HEK293T (cell line): ENCODE results near the gene ARHGEF2.

Experiments
- ARNT ChIP-seq: fragments of 450-650 bp; IDR thresholded peaks from 2 replicates; pipeline ENCODE4 v1.6.1; 2017; ENCODE audit warnings: mild to moderate bottlenecking
- CTBP1 ChIP-seq: fragments of 450-650 bp; IDR thresholded peaks from 2 replicates; pipeline ENCODE4 v1.6.1; 2016; ENCODE audit warnings: borderline replicate concordance
- ELF4 ChIP-seq: fragments of 450-650 bp; IDR thresholded peaks from 2 replicates; pipeline ENCODE4 v1.6.1; 2017; ENCODE audit warnings: antibody characterized with exemption
- FOXA1 ChIP-seq: fragments of 450-650 bp; IDR thresholded peaks from 2 replicates; pipeline ENCODE4 v1.6.1; 2016; ENCODE audit warnings: mild to moderate bottlenecking
- FOXK2 ChIP-seq: fragments of 450-650 bp; IDR thresholded peaks from 2 replicates; pipeline ENCODE4 v1.6.1; 2016; ENCODE audit warnings: mild to moderate bottlenecking
- FOXM1 ChIP-seq: fragments of 450-650 bp; IDR thresholded peaks from 2 replicates; pipeline ENCODE4 v1.6.1; 2017; ENCODE audit warnings: mild to moderate bottlenecking, borderline replicate concordance
- HDGF ChIP-seq: fragments of 450-650 bp; IDR thresholded peaks from 2 replicates; pipeline ENCODE4 v1.6.1; 2017; ENCODE audit warnings: antibody characterized with exemption, borderline replicate concordance
- L3MBTL2 ChIP-seq: fragments of 450-650 bp; conservative IDR thresholded peaks from 2 replicates; pipeline ENCODE4 v1.6.1; 2016; ENCODE audit warnings: mild to moderate bottlenecking
- NFRKB ChIP-seq: fragments of 450-650 bp; IDR thresholded peaks from 2 replicates; pipeline ENCODE4 v1.6.1; 2016; ENCODE audit warnings: mild to moderate bottlenecking, moderate library complexity
- SP1 ChIP-seq: fragments of 450-650 bp; IDR thresholded peaks from 2 replicates; pipeline ENCODE4 v1.6.1; 2017
- SUZ12 ChIP-seq: fragments of 450-650 bp; IDR thresholded peaks from 2 replicates; pipeline ENCODE4 v1.6.1; 2016; ENCODE audit warnings: mild to moderate bottlenecking
- ZNF384 ChIP-seq: fragments of 450-650 bp; IDR thresholded peaks from 2 replicates; pipeline ENCODE4 v1.6.1; 2016

DNA sequence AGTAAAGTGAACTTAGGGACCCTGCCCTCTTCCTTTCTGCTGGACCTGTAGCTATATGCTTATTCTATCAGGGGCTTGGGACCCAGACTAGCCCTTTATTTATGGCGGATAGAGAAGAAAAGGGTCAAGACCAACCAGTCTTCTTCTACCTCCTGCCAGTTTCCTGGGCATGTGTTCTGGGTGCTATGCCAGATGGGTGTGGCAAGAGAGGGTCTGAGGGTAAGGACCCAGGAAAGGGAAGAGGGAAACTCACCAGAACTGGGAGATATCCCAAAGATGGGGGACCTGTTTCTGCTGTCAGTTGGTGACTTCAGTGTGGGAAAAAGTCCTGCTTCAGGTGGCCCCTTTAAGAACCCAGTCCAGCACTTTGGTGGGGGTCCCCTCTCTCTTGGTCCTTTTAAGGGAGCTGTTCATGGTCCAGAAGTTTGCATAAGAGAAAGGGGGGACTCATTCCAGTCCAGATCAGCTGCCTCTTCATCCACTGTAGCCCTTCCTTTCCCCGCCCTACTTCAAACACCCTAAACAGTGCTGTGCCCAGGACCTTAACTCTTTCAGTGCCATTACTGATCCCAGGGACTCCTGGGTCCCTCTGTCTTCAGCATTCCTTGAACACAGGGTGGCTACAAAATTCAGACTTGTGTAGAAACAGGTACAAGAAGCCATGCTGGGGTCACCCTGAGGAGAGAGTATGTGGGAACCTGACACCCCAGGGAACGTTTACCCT, 24.0 kb upstream of the ARHGEF2 start:
- no peak for TF ChIP-seq ZNF384
- TF ChIP-seq SP1, result no peak
- TF ChIP-seq FOXA1, result no peak
- no peak for TF ChIP-seq HDGF
- TF ChIP-seq L3MBTL2, result no peak
- TF ChIP-seq ARNT, result no peak
- no peak for TF ChIP-seq NFRKB
- TF ChIP-seq FOXM1, result no peak
- TF ChIP-seq CTBP1, result no peak
- no peak for TF ChIP-seq FOXK2
- no peak for TF ChIP-seq ELF4
- TF ChIP-seq SUZ12, result no peak
